ENCODE results near the gene SRSF8.

DNA sequence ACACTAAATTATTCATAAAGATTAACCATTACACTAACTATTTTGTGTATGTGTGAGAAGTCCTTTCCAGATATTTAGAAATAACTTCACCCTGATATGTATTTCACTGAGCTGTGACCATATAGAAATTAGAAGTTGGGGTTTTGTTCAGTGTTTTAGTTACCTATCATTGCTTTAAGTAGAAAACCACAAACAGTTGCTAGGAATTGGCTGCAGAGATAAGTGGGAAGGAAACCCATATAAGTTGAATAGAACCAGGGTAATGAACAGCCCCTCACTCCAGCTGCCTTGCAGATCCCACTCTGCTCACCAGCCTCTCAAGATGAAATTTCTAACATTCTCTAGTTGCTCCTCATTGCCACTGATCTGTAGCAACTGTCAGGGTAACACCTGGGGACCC is 10.3 kb downstream of the SRSF8 start:
- TF ChIP-seq, protein P1, sequence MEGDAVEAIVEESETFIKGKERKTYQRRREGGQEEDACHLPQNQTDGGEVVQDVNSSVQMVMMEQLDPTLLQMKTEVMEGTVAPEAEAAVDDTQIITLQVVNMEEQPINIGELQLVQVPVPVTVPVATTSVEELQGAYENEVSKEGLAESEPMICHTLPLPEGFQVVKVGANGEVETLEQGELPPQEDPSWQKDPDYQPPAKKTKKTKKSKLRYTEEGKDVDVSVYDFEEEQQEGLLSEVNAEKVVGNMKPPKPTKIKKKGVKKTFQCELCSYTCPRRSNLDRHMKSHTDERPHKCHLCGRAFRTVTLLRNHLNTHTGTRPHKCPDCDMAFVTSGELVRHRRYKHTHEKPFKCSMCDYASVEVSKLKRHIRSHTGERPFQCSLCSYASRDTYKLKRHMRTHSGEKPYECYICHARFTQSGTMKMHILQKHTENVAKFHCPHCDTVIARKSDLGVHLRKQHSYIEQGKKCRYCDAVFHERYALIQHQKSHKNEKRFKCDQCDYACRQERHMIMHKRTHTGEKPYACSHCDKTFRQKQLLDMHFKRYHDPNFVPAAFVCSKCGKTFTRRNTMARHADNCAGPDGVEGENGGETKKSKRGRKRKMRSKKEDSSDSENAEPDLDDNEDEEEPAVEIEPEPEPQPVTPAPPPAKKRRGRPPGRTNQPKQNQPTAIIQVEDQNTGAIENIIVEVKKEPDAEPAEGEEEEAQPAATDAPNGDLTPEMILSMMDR (IDR thresholded peaks at IDR 0.05) = no peak
- no peak for TF ChIP-seq POLR2AphosphoS5 (IDR thresholded peaks at IDR 0.05; ENCODE audit: low read depth, low read length)
- no peak for TF ChIP-seq TCF7L2 (IDR thresholded peaks at IDR 0.05; ENCODE audit: low read depth, low read length)
- TF ChIP-seq, protein P2, sequence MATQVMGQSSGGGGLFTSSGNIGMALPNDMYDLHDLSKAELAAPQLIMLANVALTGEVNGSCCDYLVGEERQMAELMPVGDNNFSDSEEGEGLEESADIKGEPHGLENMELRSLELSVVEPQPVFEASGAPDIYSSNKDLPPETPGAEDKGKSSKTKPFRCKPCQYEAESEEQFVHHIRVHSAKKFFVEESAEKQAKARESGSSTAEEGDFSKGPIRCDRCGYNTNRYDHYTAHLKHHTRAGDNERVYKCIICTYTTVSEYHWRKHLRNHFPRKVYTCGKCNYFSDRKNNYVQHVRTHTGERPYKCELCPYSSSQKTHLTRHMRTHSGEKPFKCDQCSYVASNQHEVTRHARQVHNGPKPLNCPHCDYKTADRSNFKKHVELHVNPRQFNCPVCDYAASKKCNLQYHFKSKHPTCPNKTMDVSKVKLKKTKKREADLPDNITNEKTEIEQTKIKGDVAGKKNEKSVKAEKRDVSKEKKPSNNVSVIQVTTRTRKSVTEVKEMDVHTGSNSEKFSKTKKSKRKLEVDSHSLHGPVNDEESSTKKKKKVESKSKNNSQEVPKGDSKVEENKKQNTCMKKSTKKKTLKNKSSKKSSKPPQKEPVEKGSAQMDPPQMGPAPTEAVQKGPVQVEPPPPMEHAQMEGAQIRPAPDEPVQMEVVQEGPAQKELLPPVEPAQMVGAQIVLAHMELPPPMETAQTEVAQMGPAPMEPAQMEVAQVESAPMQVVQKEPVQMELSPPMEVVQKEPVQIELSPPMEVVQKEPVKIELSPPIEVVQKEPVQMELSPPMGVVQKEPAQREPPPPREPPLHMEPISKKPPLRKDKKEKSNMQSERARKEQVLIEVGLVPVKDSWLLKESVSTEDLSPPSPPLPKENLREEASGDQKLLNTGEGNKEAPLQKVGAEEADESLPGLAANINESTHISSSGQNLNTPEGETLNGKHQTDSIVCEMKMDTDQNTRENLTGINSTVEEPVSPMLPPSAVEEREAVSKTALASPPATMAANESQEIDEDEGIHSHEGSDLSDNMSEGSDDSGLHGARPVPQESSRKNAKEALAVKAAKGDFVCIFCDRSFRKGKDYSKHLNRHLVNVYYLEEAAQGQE (IDR thresholded peaks at IDR 0.05; ENCODE audit: insufficient read depth in 1 of 2, low read depth in 2 of 2, low read length in 1 of 2) = no peak
- no peak for TF ChIP-seq SIN3A (IDR thresholded peaks at IDR 0.05; ENCODE audit: borderline replicate concordance, insufficient read depth, low read depth, low read length)
